A549 (cell line): ENCODE measurements around the gene SHC1.

Experiments used
- MYC ChIP-seq: IDR thresholded peaks from 2 replicates; pipeline ENCODE4 v1.6.1; 2012; ENCODE audit warnings: mild to moderate bottlenecking, inconsistent platforms, low read length, improper control_type of control experiment, borderline replicate concordance
- POLR2A ChIP-seq: IDR thresholded peaks from 2 replicates; pipeline ENCODE4 v1.6.1; 2012; ENCODE audit warnings: mild to moderate bottlenecking, low read length

DNA sequence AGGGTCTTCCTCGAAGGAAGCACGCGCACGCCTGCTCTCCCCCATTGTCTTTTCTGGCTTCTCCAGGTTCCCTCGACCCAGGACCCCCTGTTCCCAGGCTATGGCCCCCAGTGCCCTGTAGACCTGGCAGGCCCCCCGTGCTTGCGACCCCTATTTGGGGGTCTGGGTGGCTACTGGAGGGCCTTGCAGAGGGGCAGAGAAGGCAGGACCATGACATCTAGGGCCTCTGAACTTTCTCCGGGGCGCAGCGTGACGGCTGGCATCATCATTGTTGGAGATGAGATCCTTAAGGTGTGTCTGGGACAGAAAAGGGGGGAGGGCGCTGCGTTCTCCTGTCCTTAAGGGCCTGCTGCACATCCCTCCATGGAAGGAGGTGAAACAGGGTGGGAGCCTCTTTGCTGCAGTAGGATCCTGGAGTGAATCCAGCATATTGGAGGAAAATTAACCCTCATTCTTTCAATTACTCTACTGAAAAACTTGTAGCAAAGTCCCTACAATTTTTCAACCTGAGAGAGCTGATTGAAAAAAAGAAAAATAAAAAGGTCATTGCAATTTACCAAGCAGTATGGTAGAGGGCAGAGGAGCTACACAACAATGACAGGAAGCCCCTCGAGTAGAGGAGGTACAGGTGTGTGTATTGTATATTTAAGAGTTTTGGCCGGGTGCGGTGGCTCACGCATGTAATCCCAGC, 13.4 kb upstream of the SHC1 start:
- no peak for TF ChIP-seq POLR2A
- no peak for TF ChIP-seq MYC
